Measurements from ENCODE around the gene HIVEP1. TPM values are rescaled to one million over a fixed set of nuclear protein-coding genes. Genes with fewer than 3 reads are reported as not detected.
"Not testable (repeated sequence)": the region's sequence is repeated elsewhere in the genome, so short reads cannot be mapped to it uniquely, and the experiment has no call there.

HIVEP1 gene
- total RNA-seq, 1 experiment from 2014 or later: 7.0 TPM

GRCh38 chr6:12158686-12159415 is 146.7 kb downstream of the HIVEP1 start:
- DNase-seq (ENCODE audit: low spot score): no peak

- DNase-seq (ENCODE audit: low spot score): no peak
These were observed 148.2 kb downstream of the HIVEP1 start for GRCh38 chr6:12160326-12160725.

- no peak for DNase-seq (ENCODE audit: low spot score)
These were observed 150.1 kb downstream of the HIVEP1 start for GRCh38 chr6:12162213-12162612.

- DNase-seq (ENCODE audit: low spot score): no peak
These were observed 151.0 kb downstream of the HIVEP1 start for GRCh38 chr6:12163149-12163548.

GRCh38 chr6:12163744-12164507 is 151.8 kb downstream of the HIVEP1 start:
- no peak for DNase-seq (ENCODE audit: low spot score)

GRCh38 chr6:12164508-12164770 is 152.3 kb downstream of the HIVEP1 start:
- DNase-seq (ENCODE audit: low spot score): no peak

- no peak for DNase-seq (ENCODE audit: low spot score)
These were observed 153.2 kb downstream of the HIVEP1 start for GRCh38 chr6:12165297-12165696.

- no peak for DNase-seq (ENCODE audit: low spot score)
These were observed 153.7 kb downstream of the HIVEP1 start for GRCh38 chr6:12165722-12166280.

- DNase-seq (ENCODE audit: low spot score): no peak
These were observed 157.3 kb downstream of the HIVEP1 start for GRCh38 chr6:12169377-12169776.

- no peak for DNase-seq (ENCODE audit: low spot score)
These were observed 158.4 kb downstream of the HIVEP1 start for GRCh38 chr6:12170351-12171092.

GRCh38 chr6:12171717-12172116 is 159.6 kb downstream of the HIVEP1 start:
- no peak for DNase-seq (ENCODE audit: low spot score)

GRCh38 chr6:12172572-12172971 is 160.5 kb downstream of the HIVEP1 start:
- no peak for DNase-seq (ENCODE audit: low spot score)

- no peak for DNase-seq (ENCODE audit: low spot score)
These were observed 161.1 kb downstream of the HIVEP1 start for GRCh38 chr6:12173181-12173580.

GRCh38 chr6:12173661-12174060 is 161.5 kb downstream of the HIVEP1 start:
- DNase-seq (ENCODE audit: low spot score): no peak

- no peak for DNase-seq (ENCODE audit: low spot score)
These were observed 162.8 kb downstream of the HIVEP1 start for GRCh38 chr6:12174878-12175277.

- no peak for DNase-seq (ENCODE audit: low spot score)
These were observed 163.5 kb downstream of the HIVEP1 start for GRCh38 chr6:12175626-12176025.

GRCh38 chr6:12176782-12177181 is 164.7 kb downstream of the HIVEP1 start:
- DNase-seq (ENCODE audit: low spot score): not testable (repeated sequence)

GRCh38 chr6:12178521-12178920 is 166.4 kb downstream of the HIVEP1 start:
- no peak for DNase-seq (ENCODE audit: low spot score)

GRCh38 chr6:12181481-12181880 is 169.4 kb downstream of the HIVEP1 start:
- no peak for DNase-seq (ENCODE audit: low spot score)

- no peak for DNase-seq (ENCODE audit: low spot score)
These were observed 170.6 kb downstream of the HIVEP1 start for GRCh38 chr6:12182676-12183075.

- no peak for DNase-seq (ENCODE audit: low spot score)
These were observed 173.1 kb downstream of the HIVEP1 start for GRCh38 chr6:12185081-12185673.

- DNase-seq (ENCODE audit: low spot score): no peak
These were observed 174.4 kb downstream of the HIVEP1 start for GRCh38 chr6:12186528-12186927.
